NCI-H82 treated with DMSO at 0.1 percent for 48 hours (cell line): ENCODE data around the gene ACAN.
"Not testable (repeated sequence)": the region's sequence is repeated elsewhere in the genome, so short reads cannot be mapped to it uniquely, and the experiment has no call there.

Source experiments
- DNase-seq: peaks from one replicate; lab custom pipeline; 2025; ENCODE audit not compliant: unreplicated experiment; lab: John Stamatoyannopoulos, UW

Gene ACAN

DNA sequence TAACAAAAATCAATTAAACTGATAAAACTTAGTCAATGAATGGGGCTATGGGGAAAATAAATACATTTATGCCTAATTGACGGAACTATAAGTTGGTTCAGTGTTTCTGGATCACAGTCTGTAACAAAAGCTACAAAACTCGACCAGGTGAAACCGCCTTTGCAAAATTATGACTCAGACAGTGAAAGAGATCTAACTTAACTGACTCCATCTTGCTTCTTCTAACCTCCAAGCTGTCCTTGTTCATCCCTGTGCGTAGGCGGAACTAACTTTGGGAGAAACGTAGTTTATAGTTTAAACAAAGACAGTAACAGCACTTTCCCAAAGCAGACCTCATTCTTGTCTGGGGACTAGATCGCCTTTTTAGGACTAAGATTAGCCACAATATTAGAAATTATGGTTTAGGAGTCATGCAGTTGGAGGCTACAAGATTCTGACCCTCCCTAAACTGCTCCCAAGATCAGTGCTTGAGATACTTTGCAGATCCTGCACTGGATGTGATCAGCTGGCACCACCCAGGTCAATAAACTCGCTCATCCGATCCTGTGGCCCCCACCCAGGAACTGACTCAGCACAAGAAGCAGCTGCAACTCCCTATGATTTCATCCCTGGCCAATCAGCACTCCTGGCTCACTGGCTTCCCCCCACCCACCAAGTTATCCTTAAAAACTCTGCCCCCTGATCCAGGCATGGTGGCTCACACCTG, 117.1 kb downstream of the ACAN start:
- DNase-seq, result no peak

DNA sequence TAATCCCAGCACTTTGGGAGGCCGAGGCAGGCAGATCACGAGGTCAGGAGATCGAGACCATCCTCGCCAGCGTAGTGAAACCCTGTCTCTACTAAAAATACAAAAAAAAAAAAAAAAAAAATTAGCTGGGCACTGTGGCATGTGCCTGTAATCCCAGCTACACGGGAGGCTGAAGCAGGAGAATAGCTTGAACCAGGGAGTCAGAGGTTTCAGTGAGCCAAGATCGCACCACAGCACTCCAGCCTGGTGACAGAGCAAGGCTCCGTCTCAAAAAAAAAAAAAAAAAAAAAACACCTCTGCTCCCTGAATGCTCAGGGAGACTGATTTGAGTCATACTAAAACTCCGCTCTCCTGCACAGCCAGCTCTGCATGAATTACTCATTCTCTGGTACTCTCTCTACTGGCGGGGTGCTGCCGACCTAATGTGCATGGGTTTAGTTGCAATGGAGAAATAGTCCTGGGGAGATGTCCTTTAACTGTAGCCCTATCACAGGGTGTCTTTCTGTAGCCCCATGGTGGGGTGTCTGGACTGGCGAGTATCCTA, 117.7 kb downstream of the ACAN start:
- DNase-seq, result not testable (repeated sequence)
